HFF-Myc (cell line): ENCODE results near the gene SLC5A2.

ENCODE experiments used
- DNase-seq: peaks from one replicate; pipeline ENCODE4 v3.0.0-alpha.2; 2011; ENCODE audit warnings: low read depth; ENCODE audit errors: extremely low read depth
- H3K4me3 ChIP-seq: replicated peaks from 2 replicates; pipeline ENCODE4 v1.5.1; 2011; ENCODE audit warnings: low read depth, mild to moderate bottlenecking, control low read depth, low read length
- CTCF ChIP-seq: IDR thresholded peaks from 2 replicates; pipeline ENCODE4 v1.5.1; 2012; ENCODE audit warnings: mild to moderate bottlenecking, low read depth, low read length, control low read depth; ENCODE audit errors: missing control alignments

Gene SLC5A2

DNA sequence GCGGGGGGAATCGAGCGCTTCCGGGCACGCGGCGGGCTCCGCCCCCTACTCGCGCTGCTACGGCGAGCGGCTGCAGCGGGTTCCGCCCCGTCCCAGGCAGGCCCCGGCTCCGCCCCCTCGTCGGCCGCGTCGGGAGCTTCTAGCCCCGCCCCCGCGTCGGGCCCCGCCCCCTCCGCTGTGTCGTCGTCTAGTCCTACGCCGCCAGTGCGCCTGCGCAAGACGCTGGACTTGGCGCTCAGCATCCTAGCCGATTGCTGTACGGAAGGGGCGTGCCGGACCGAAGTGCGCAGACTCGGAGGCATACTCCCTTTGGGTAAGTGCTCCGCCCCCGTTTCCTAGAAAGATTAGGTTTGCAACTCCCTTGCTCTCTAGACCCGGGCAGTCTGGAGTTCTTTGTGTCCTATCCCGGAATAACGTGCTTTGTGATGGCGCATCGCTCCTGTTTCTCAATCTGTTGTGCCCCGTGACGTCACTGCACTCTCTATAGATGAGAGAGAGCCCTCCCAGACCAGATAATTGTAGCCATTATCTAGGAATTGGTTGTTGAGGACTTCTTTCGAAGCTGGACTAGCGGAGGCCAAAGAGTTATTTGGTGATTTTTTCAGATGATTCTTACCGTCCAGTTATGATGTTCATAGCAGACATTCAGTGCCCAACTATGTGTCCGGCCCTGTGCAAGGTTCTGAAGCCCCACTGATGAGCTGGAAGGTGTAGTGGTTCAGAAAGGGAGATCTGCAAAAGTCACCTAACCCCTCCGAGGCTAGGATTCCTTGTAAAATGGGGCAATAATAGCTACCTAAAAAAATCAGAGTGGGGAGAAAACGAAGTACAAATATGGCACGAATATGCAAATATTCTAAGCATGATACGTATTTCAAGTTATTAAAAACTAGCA, 23.0 kb upstream of the SLC5A2 start:
- peak; percentile 97 for DNase-seq
- H3K4me3 ChIP-seq: peak overlapping the region; percentile 79
- no peak for TF ChIP-seq CTCF

- peak; percentile 60 for TF ChIP-seq CTCF
- DNase-seq: peak; percentile 69
- H3K4me3 ChIP-seq: peak overlapping the region; percentile 79
Observed at GRCh38 chr16:31460582-31461002, 22.3 kb upstream of the SLC5A2 start.

DNA sequence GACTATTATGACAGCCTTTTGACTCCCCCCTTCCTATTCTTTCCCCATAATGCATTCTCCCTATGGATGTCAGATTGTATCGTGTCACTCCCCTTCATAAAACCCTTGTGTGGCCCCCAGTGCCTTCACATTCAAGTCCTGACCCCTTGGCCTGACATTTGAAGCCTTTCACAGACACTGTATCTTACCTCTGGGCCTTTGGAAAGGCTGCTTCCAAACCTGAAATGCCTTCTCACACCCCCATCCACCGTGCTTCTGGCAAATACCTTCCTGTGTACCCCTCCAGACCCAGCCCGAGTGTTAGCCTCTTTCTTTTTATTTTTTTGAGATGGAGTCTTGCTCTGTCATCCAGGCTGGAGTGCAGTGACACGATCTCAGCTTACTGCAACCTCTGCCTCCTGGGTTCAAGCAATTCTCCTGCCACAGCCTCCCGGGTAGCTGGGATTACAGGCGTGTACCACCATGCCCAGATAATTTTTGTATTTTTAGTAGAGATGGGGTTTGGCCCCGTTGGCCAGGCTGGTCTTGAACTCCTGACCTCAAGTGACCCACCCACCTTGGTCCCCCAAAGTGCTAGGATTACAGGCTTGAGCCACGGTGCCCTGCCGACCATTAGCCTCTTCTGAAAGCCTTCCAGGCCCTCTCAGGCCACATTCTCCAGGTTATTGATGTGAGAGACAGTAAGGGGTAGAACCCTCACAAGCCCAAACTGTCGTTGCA, 21.6 kb upstream of the SLC5A2 start:
- no peak overlapping the region for H3K4me3 ChIP-seq
- no peak for TF ChIP-seq CTCF
- DNase-seq: no peak

DNA sequence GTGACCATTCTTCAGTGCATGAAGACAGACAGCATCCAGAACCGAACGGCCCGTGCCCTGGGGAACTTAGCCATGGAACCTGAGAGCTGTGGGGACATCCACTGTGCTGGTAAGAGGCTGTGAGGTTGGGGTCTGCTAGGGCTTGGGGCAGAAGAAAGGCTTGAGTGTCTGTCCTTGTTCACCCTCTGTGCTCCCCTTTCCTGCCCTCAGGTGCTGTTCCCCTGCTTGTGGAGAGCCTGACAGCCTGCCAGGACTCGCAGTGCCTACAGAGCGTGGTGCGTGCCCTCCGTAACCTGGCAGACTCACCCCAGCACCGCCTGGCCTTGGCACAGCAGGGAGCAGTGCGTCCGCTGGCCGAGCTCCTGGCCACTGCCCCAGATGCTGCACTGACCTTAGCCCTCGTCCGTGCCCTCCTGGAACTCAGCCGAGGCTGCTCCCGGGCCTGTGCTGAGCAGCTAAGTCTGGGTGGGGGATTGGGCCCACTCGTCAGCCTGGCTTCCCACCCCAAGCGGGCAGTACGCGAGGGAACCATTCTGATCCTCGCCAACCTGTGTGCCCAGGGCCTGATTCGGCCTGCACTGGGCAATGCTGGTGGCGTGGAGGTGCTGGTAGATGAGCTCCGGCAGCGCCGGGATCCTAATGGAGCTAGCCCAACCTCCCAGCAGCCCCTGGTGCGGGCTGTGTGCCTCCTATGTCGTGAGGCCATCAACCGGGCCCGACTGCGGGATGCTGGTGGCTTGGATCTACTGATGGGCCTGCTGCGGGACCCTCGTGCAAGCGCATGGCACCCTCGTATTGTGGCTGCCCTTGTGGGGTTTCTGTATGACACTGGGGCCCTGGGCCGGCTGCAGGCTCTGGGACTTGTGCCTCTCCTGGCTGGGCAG, 20.8 kb upstream of the SLC5A2 start:
- no peak for DNase-seq
- TF ChIP-seq CTCF: no peak
- no peak overlapping the region for H3K4me3 ChIP-seq

DNA sequence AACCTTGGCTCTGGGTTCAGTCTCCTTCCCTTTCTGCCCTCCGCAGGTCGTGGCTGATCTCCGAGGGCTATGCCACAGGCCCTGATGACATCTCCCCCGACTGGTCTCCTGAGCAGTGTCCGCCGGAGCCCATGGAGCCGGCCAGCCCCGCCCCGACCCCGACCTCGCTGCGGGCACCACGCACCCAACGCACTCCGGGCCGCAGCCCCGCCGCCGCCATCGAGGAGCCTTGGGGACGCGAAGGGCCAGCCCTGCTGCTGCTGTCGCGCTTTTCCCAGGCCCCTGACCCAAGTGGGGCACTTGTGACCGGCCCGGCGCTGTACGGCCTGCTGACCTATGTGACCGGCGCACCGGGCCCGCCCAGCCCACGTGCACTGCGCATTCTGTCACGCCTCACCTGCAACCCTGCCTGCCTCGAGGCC, 18.6 kb upstream of the SLC5A2 start:
- no peak for TF ChIP-seq CTCF
- no peak overlapping the region for H3K4me3 ChIP-seq
- no peak for DNase-seq

- no peak for DNase-seq
- TF ChIP-seq CTCF: no peak
- no peak overlapping the region for H3K4me3 ChIP-seq
Observed at GRCh38 chr16:31464781-31465260, 18.1 kb upstream of the SLC5A2 start.
